Urinary bladder (tissue), 4 donors: Measurements from ENCODE around the gene HBG2. TPM values are rescaled to one million over a fixed set of nuclear protein-coding genes. Genes with fewer than 3 reads are reported as not detected.
"Not testable (repeated sequence)": the region's sequence is repeated elsewhere in the genome, so short reads cannot be mapped to it uniquely, and the experiment has no call there.

Source experiments
- DNase-seq: peaks from one replicate; pipeline ENCODE4 v3.0.0-alpha.2; 2015; ENCODE audit errors: extremely low spot score
- H3K27ac ChIP-seq: one replicate; pipeline ENCODE4 v1.5.1; 2013; ENCODE audit warnings: low read depth, mild to moderate bottlenecking, moderate library complexity
- H3K36me3 ChIP-seq: one replicate; pipeline ENCODE4 v1.6.1; 2013; ENCODE audit warnings: mild to moderate bottlenecking, moderate library complexity; ENCODE audit not compliant: insufficient read depth
- H3K4me1 ChIP-seq: one replicate; pipeline ENCODE4 v1.6.1; 2013; ENCODE audit warnings: mild to moderate bottlenecking, moderate library complexity; ENCODE audit not compliant: insufficient read depth
- H3K4me3 ChIP-seq: one replicate; pipeline ENCODE4 v1.5.1; 2013; ENCODE audit warnings: low read depth, low read length
- WGBS: extraction: QIAGEN DNeasy Blood & Tissue Kit; methylation state at CpG from one replicate; pipeline ENCODE4 v1.1.7; 2013; 5-methylcytosine and 5-hydroxymethylcytosine counted together
- polyA plus RNA-seq: library from polyadenylated mRNA; stranded (reverse); fragments of 200-250 nt; gene quantifications from one replicate; pipeline ENCODE4 v1.2.3, GENCODE V29; 2013
- total RNA-seq: library from RNA; depleted of rRNA; stranded (reverse); fragments of >200 nt; gene quantifications from one replicate; pipeline ENCODE4 v1.2.3, GENCODE V29; 2014
- donor health status: healthy with polysubstance abuse.
- donor health status: healthy.

HBG2 gene
- total and polyA plus RNA-seq, 2 donors: 2,457 TPM; not detected in 1

DNA sequence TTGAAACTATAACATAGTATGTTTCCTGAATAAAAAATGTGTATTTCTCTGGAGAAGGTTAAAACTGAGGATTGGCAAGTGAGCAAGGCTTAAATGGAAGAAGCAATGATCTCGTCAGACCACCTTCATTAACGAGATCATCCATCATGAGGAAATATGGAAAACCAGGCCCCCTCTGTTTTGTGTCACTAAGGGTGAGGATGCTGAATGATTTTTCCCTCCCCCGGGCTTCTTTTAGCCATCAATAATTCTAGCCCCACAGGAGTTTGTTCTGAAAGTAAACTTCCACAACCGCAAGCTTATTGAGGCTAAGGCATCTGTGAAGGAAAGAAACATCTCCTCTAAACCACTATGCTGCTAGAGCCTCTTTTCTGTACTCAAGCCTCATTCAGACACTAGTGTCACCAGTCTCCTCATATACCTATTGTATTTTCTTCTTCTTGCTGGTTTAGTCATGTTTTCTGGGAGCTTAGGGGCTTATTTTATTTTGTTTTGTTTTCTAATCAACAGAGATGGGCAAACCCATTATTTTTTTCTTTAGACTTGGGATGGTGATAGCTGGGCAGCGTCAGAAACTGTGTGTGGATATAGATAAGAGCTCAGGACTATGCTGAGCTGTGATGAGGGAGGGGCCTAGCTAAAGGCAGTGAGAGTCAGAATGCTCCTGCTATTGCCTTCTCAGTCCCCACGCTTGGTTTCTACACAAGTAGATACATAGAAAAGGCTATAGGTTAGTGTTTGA is 21.0 kb upstream of the HBG2 start:
- Histone ChIP-seq H3K36me3 (no peaks in the 10 kb centered on the region), H3K4me3 (no peak overlapping the region), H3K4me1 (no peaks in the 10 kb centered on the region), H3K27ac (no peak overlapping the region)
- no peak for DNase-seq
- 71% methylated on average over 6 of the region's 6 CpGs for WGBS

- 75% methylated on average over 5 of the region's 5 CpGs for WGBS
- Histone ChIP-seq H3K36me3 (no peaks in the 10 kb centered on the region), H3K4me1 (no peaks in the 10 kb centered on the region), H3K27ac (no peak overlapping the region), H3K4me3 (no peak overlapping the region)
- DNase-seq: no peak
These were observed 19.8 kb upstream of the HBG2 start for GRCh38 chr11:5274395-5274794.

- 77% methylated on average over 4 of the region's 4 CpGs for WGBS
- DNase-seq: no peak
- Histone ChIP-seq H3K4me3 (no peak overlapping the region), H3K4me1 (no peaks in the 10 kb centered on the region), H3K27ac (no peak overlapping the region), H3K36me3 (no peaks in the 10 kb centered on the region)
These were observed 17.9 kb upstream of the HBG2 start for GRCh38 chr11:5272395-5273017.

DNA sequence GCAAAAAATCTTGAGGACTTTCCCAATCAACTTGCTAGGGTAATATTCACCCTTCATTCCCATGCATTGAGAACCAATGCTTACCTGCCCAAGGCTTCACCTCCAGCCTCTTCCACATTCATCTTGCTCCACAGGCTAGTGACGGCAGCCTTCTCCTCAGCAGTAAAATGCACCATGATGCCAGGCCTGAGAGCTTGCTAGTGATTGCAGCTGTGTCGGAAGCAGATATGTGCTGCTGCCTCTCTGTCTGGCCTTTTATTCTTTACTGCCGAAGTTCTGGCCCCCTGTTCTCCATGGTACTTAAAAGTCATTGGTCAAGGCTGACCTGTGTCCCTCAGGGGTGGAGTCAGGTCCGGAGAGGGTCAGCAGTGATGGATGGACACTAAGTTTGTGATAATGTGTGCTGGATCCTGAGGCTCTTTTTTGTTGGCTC is 15.2 kb upstream of the HBG2 start, which contains the start of gene HBE1:
TSS of gene HBE1 (minus strand) at position 231 of the 433 bp plus-strand sequence. CDS start at position 176, 55 bp downstream.
- Histone ChIP-seq H3K27ac (no peak within 1 kb of the TSS), H3K4me3 (no peak within 1 kb of the TSS), H3K36me3 (no peaks in the 10 kb centered on the region), H3K4me1 (no peaks in the 10 kb centered on the region)
- 67% methylated on average over 4 of the region's 4 CpGs for WGBS
- DNase-seq: no peak

- no peak overlapping the region for H3K4me3 ChIP-seq
- no peaks in the 10 kb centered on the region for H3K4me1 ChIP-seq
- WGBS: 84% methylated on average over 2 of the region's 2 CpGs
- DNase-seq: no peak
- H3K27ac ChIP-seq: no peak overlapping the region
- no peaks in the 10 kb centered on the region for H3K36me3 ChIP-seq
These were observed 12.5 kb upstream of the HBG2 start for GRCh38 chr11:5267033-5267563.

DNA sequence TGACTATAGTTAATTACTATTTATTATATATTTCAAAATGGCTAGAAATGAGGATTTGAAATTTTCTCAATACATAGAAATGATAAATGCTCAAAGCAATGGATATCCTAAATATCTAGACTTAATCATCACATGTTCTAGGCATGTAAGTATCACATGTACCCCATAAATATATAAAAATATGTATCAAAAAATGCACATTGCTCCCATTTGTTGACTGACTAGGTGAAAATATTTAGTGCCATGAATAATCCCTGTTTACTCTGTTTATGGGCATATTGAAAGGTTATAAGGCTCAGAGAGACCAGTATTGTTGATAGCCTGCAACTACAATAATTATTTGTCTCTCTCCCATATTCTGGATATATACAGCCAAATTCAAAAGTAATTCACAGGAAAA is 12.0 kb upstream of the HBG2 start:
- Histone ChIP-seq H3K27ac (no peak overlapping the region), H3K4me1 (no peaks in the 10 kb centered on the region), H3K36me3 (no peaks in the 10 kb centered on the region), H3K4me3 (no peak overlapping the region)
- no peak for DNase-seq

- Histone ChIP-seq H3K4me3 (no peak overlapping the region), H3K4me1 (no peaks in the 10 kb centered on the region), H3K27ac (no peak overlapping the region), H3K36me3 (no peaks in the 10 kb centered on the region)
- DNase-seq: no peak
- 64% methylated on average over 2 of the region's 2 CpGs for WGBS
These were observed 11.3 kb upstream of the HBG2 start for GRCh38 chr11:5265832-5266231.

GRCh38 chr11:5258543-5259262 is 4.1 kb upstream of the HBG2 start:
- WGBS: 76% methylated on average over 7 of the region's 7 CpGs
- H3K4me3 ChIP-seq: no peak overlapping the region
- DNase-seq: no peak
- H3K36me3 ChIP-seq: no peaks in the 10 kb centered on the region
- no peak overlapping the region for H3K27ac ChIP-seq
- no peaks in the 10 kb centered on the region for H3K4me1 ChIP-seq

GRCh38 chr11:5257296-5257695 is 2.7 kb upstream of the HBG2 start:
- H3K27ac ChIP-seq: no peak overlapping the region
- no peak overlapping the region for H3K4me3 ChIP-seq
- 26% methylated on average over 2 of the region's 2 CpGs for WGBS
- no peaks in the 10 kb centered on the region for H3K4me1 ChIP-seq
- H3K36me3 ChIP-seq: no peaks in the 10 kb centered on the region
- DNase-seq: no peak

- not testable (repeated sequence) for H3K27ac ChIP-seq, H3K4me3 ChIP-seq, DNase-seq, H3K4me1 ChIP-seq, H3K36me3 ChIP-seq
- WGBS: 75% methylated on average over 2 of the region's 2 CpGs
These were observed 558 bp downstream of the HBG2 start for GRCh38 chr11:5254023-5254422.

DNA sequence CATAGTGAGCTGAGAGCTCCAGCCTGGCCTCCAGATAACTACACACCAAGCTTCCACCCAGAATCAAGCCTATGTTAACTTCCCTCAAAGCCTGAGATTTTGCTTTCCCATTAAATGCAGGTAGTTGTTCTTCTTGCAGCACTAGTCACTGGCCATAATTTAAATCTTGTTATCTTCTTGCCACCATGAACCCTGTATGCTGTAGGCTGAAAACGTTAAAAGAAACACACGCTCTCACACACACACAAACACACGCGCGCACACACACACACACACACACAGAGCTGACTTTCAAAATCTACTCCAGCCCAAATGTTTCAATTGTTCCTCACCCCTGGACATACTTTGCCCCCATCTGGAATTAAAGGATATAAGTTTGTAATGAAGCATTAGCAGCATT is 1.1 kb downstream of the HBG2 start:
- 74% methylated on average over 5 of the region's 5 CpGs for WGBS

GRCh38 chr11:5252919-5253265 is 1.7 kb downstream of the HBG2 start:
- DNase-seq: no peak
- 46% methylated on average over 1 of the region's 1 CpG for WGBS
- no peaks in the 10 kb centered on the region for H3K36me3 ChIP-seq
- H3K4me1 ChIP-seq: no peaks in the 10 kb centered on the region
- H3K27ac ChIP-seq: no peak overlapping the region
- H3K4me3 ChIP-seq: no peak overlapping the region

More for the DNA sequence above, 1.1 kb downstream of the HBG2 start:
- H3K4me3 ChIP-seq, H3K27ac ChIP-seq, H3K36me3 ChIP-seq, H3K4me1 ChIP-seq, DNase-seq: not testable (repeated sequence)

DNA sequence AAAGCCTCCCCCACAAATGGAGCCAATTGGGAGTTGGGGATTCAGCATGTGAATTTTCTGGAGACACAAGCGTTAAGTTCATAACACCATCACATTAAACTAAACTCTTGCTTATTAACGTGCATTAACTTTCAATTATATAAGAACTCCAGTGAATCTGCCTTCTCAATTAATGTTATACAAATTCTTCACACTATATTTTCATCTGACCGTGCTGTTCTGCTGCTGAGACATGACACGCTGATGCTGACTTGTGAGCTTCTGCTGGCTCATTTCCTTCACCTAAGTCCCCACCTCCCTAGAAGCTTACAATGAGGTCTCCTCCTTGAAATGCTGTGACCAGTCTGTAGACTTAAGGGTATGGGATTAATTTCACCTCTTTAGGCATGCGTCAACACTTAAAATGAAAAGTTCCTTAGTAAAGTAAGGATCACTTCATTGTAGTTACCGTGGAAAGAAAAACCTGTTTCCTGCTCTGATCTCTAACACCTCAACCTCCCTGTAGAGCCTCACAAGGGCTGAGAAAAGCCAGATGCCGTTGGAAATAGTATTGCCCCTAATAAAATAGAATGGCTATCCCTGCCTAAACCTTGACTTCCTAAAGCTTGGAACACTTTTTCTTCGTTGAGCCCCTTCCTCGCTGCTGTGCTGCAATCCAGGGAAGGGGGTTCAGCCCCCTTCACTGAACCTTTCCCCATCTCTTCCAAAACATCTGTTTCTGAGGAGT is 2.2 kb downstream of the HBG2 start:
- Histone ChIP-seq H3K27ac (no peak overlapping the region), H3K36me3 (no peaks in the 10 kb centered on the region), H3K4me3 (no peak overlapping the region), H3K4me1 (no peaks in the 10 kb centered on the region)
- no peak for DNase-seq
- 31% methylated on average over 9 of the region's 9 CpGs for WGBS
